HPDE6-E6E7 (cell line): ENCODE data around the gene GNB1L.
"Not testable (repeated sequence)": the region's sequence is repeated elsewhere in the genome, so short reads cannot be mapped to it uniquely, and the experiment has no call there.

ENCODE experiments used
- DNase-seq: peaks from one replicate; pipeline ENCODE4 v3.0.0; 2011; ENCODE audit warnings: missing footprints; ENCODE audit errors: extremely low spot score

The GNB1L gene

GRCh38 chr22:19843857-19844376, 10.8 kb downstream of the GNB1L start:
- no peak for DNase-seq

- no peak for DNase-seq
Observed at GRCh38 chr22:19843107-19843856, 11.4 kb downstream of the GNB1L start.

GRCh38 chr22:19842393-19843106, 12.1 kb downstream of the GNB1L start:
- DNase-seq: no peak

GRCh38 chr22:19841641-19842392, 12.9 kb downstream of the GNB1L start:
- no peak for DNase-seq

- no peak for DNase-seq
Observed at GRCh38 chr22:19840955-19841640, 13.6 kb downstream of the GNB1L start.

GRCh38 chr22:19840059-19840458, 14.6 kb downstream of the GNB1L start:
- DNase-seq: no peak

GRCh38 chr22:19837915-19838314, 16.8 kb downstream of the GNB1L start:
- DNase-seq: no peak

- no peak for DNase-seq
Observed at GRCh38 chr22:19836512-19836911, 18.2 kb downstream of the GNB1L start.

GRCh38 chr22:19834599-19834998, 20.1 kb downstream of the GNB1L start:
- DNase-seq: no peak

- not testable (repeated sequence) for DNase-seq
Observed at GRCh38 chr22:19833327-19833726, 21.3 kb downstream of the GNB1L start.

GRCh38 chr22:19832476-19833108, 22.1 kb downstream of the GNB1L start:
- no peak for DNase-seq

- DNase-seq: not testable (repeated sequence)
Observed at GRCh38 chr22:19831979-19832378, 22.7 kb downstream of the GNB1L start.

GRCh38 chr22:19831016-19831415, 23.7 kb downstream of the GNB1L start:
- DNase-seq: no peak

- no peak for DNase-seq
Observed at GRCh38 chr22:19828035-19828401, 26.7 kb downstream of the GNB1L start.

GRCh38 chr22:19827341-19828034, 27.2 kb downstream of the GNB1L start:
- no peak for DNase-seq

- no peak for DNase-seq
Observed at GRCh38 chr22:19826619-19826950, 28.1 kb downstream of the GNB1L start.

- DNase-seq: no peak
Observed at GRCh38 chr22:19825904-19826618, 28.6 kb downstream of the GNB1L start.

- DNase-seq: no peak
Observed at GRCh38 chr22:19824926-19825339, 29.7 kb downstream of the GNB1L start.

- DNase-seq: no peak
Observed at GRCh38 chr22:19824212-19824925, 30.3 kb downstream of the GNB1L start.

- DNase-seq: peak; percentile 70
Observed at GRCh38 chr22:19823902-19824211, 30.8 kb downstream of the GNB1L start.
